GM21528 (cell line): ENCODE data around the gene RPL22L1.
A peak's percentile ranks its signal among the peaks of the same experiment; 100 is the strongest.
"Not testable (repeated sequence)": the region's sequence is repeated elsewhere in the genome, so short reads cannot be mapped to it uniquely, and the experiment has no call there.

Experiments
- ATAC-seq: cut with Tn5 transposase; IDR thresholded peaks from one replicate; pipeline ENCODE4 v1.9.1; 2021; ENCODE audit warnings: mild to moderate bottlenecking, moderate library complexity; ENCODE audit not compliant: unreplicated experiment, low FRiP score

The RPL22L1 gene

GRCh38 chr3:170869645-170870593 lies at the start of gene RPL22L1:
TSS of gene RPL22L1 (minus strand) at chr3:170870195. CDS start at chr3:170870167, 28 bp downstream.
- ATAC-seq: peak; percentile 97

- ATAC-seq: no peak
These were observed 48.7 kb upstream of the RPL22L1 start for GRCh38 chr3:170918715-170919114.

- ATAC-seq: no peak
These were observed 44.7 kb upstream of the RPL22L1 start for GRCh38 chr3:170914690-170915089.

GRCh38 chr3:170914212-170914611 lies 44.2 kb upstream of the RPL22L1 start:
- no peak for ATAC-seq

- ATAC-seq: no peak
These were observed 41.1 kb upstream of the RPL22L1 start for GRCh38 chr3:170911051-170911450.

GRCh38 chr3:170910542-170910941 lies 40.5 kb upstream of the RPL22L1 start:
- no peak for ATAC-seq

GRCh38 chr3:170909129-170909903 lies 39.3 kb upstream of the RPL22L1 start:
- ATAC-seq: no peak

- peak; percentile 84 for ATAC-seq
These were observed 38.5 kb upstream of the RPL22L1 start, which contains the start of gene EIF5A2 for GRCh38 chr3:170908235-170909116. TSS of gene EIF5A2 (minus strand) at chr3:170908637. CDS start at chr3:170907806, 831 bp downstream.

- no peak for ATAC-seq
These were observed 37.7 kb upstream of the RPL22L1 start for GRCh38 chr3:170907637-170908234.

GRCh38 chr3:170905862-170906261 lies 35.9 kb upstream of the RPL22L1 start:
- ATAC-seq: no peak

GRCh38 chr3:170903123-170903522 lies 33.1 kb upstream of the RPL22L1 start:
- ATAC-seq: no peak

- ATAC-seq: no peak
These were observed 29.5 kb upstream of the RPL22L1 start for GRCh38 chr3:170899455-170899854.

- no peak for ATAC-seq
These were observed 28.0 kb upstream of the RPL22L1 start for GRCh38 chr3:170897978-170898377.

- ATAC-seq: not testable (repeated sequence)
These were observed 27.2 kb upstream of the RPL22L1 start for GRCh38 chr3:170897199-170897598.

- no peak for ATAC-seq
These were observed 26.8 kb upstream of the RPL22L1 start for GRCh38 chr3:170896781-170897180.

GRCh38 chr3:170896333-170896732 lies 26.3 kb upstream of the RPL22L1 start:
- ATAC-seq: not testable (repeated sequence)

GRCh38 chr3:170893895-170894294 lies 23.9 kb upstream of the RPL22L1 start:
- no peak for ATAC-seq

GRCh38 chr3:170889630-170890029 lies 19.6 kb upstream of the RPL22L1 start:
- ATAC-seq: no peak

GRCh38 chr3:170889132-170889531 lies 19.1 kb upstream of the RPL22L1 start:
- no peak for ATAC-seq
